CD4-positive, alpha-beta T cell treated with Interleukin-2 at 100 ng/mL for 4 hours (primary cell): ENCODE results near the gene ACTRT1.

Experiments used
- DNase-seq: peaks from one replicate; pipeline ENCODE4 v3.0.0-alpha.2; 2020; ENCODE audit warnings: low spot score

Gene ACTRT1

DNA sequence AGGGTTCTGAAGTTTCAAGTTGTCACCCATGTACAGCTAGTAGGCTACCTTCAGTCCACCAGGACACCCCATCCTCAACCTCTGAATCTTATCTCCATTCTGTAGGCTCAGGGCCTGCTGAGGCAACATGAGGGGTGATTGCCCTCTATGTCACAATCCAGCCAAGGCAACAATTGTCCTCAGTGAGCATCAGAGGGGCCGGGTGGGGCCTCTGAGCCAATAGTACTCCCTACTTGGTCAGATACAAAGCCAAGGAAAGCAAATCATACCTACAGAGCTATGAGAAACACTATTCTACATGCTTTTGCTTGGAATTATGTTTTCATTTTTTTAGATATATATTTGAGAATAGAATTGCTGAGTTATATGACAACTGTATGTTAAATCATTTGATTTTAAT is at the start of gene ACTRT1:
Gene ACTRT1, minus strand, starts transcription at position 101 of the 400 bp plus-strand sequence. CDS start 197 bp downstream, outside the sequence.
- DNase-seq = no peak

DNA sequence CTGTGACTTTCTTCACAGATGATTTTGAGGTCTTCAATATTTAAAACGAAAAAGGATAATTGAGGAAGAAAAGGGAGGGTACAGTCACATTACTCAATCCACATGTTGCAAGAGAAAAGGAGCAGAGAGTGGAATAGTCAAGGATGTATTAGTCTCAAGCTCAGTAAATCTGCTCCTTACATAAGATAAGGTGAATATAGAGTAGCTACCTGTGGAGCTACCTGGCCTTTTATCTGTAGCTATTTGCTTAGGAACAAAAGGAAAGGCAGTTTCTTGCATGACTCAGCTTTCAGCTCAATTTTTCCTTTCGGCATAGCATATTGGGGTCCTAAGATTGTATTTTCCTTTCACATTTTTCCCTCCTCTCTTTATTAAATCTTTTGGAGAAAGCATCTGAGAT is 26.3 kb upstream of the ACTRT1 start:
- DNase-seq = no peak

DNA sequence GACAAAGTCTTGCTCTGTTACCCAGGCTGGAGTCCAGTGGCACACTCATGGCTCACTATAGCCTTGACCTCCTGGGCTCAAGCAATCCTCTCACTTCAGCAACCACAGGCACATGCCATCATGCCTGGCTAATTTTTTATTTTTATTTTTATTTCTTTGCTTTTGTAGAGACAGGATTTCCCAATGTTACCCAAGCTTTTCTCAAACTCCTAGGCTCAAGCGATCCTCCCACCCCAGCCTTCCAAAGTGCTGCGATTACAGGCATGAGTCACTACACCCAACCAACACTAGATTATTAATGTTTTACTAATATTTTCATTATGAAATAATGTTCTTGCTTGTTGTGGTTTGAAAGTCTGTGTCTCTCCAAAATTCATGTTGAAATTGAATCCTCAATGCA is 5.2 kb upstream of the ACTRT1 start:
- no peak for DNase-seq

DNA sequence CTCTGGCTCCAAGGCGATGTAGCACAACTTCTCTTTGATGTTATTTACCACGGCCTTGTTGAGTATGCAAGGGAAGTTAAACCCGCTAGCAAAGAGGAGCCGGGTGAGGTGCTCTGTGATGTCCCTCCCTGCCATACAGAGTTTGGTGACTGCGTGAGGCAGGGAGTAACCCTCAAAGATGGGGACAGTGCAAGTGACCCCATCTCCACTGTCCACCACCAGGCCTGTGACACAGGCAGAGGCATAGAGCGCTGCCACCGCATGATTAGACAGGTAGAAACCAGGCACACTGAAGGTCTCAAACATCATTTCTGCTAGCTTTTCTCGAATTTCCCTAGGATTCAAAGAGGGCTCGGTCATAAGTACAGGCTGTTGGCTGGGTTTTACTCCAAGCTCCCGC is 677 bp downstream of the ACTRT1 start:
- DNase-seq = no peak

DNA sequence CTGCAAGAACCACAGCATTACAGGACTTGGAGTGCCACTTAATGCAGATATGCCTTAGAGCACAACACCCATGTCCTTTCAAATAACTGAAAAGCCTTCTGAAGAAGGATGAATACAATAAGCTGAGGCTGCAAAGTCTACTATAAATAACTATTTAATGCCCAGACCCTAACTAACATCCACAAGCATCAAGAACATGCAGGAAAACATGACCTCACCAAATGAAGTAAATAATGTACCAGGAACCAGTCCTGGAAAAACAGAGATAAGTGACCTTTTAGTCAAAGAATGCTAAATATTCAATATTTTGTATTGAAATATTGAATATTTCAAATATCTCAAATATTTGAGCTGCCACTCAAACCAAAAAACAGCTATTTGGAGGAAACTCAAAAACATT is 16.9 kb downstream of the ACTRT1 start:
- DNase-seq = no peak

DNA sequence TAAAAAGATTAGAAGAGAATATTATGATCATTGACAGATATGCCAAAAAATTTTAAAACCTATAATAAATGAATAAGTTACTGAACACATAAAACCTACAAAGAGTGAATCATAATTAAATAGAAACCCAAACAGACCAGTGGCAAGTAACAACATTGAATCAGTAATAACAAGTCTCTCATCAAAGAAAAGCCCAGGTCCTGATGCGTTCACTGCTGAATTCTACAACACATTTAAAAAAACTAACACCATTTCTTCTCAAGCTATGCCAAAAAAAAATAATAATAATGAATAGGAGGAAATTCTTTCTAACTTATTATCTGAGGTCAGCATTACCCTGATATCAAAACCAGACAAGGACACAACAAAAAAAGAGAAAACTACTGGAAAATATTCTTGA is 30.6 kb downstream of the ACTRT1 start:
- no peak for DNase-seq

DNA sequence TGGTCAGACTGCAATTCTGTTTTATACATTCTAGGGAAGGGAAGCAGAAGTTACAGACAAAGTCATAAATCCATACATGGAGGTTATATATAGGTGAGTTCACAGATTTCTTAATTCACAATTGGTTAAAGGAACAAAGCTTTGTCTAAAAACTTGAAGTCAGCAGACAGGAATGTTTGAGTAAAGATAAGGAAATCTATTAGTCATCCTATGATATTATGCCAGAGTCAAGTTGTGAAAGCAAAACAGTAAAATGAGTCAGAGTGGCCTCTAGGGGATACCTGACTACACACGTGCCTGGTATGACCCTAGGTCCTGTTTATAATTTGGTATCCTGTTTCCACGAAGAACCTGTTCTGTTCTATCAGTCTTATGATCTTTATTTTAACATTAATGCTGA is 31.5 kb downstream of the ACTRT1 start:
- DNase-seq = no peak

DNA sequence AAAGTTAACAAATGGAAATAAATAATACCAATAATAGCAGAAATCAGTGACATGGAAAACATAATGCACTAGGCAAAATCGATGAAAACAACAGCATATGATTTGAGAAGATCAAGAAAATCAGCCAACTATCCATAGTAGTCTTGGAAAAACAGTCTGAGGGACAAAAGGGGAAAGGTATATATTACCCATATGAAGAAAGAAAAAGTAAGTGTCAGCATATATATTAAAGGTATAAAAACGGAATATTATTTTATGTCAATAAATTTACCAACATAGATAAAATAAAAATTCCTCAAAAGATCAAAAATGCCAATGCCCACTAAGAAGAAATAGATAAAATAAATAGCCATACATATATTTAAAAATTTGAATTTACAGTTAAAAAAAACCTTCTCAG is 33.0 kb downstream of the ACTRT1 start:
- no peak for DNase-seq

DNA sequence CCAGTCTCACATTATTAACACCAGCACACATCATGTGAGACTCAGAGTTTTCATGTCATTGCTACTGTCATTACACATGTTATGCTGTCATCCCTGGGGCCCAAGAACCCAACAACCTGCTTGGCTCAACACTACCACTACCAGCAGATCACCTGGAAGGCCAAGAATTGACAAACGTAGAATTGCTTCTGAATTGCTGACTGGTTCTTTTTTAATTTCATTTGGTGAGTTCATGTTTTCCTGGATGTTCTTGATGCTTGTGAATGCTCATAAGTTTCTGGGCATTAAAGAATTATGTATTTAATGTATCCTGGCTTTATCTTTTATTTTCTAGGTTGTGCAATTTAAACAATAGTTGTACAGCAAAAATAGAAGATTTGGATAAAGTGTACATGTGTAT is 40.2 kb downstream of the ACTRT1 start:
- no peak for DNase-seq

DNA sequence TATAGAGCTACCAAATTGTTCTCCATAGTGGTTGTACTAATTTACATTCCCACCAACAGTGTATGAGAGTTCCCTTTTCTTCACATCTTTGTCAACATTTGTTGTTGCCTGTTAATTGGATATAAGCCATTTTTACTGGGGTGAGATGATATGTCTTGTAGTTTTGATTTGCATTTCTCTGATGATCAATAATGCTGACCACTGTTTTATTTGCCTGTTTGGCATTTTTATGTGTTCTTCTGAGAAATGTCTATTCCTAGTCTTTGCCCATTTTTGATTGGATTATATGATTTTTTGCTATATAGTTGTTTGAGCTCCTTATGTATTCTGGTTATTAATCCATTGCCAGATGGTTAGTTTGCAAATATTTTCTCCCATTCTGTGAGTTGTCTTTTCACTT is 44.3 kb downstream of the ACTRT1 start:
- no peak for DNase-seq
